ENCODE data around the gene MTFMT.

MTFMT gene

GRCh38 chr15:65059931-65060596, 30.6 kb upstream of the MTFMT start:
- peaks cover 5% of the 10 kb centered on the region for H3K4me1 ChIP-seq (ENCODE audit: insufficient read depth, insufficient read length)
- TF ChIP-seq YY1 (IDR thresholded peaks at IDR 0.05; ENCODE audit: insufficient read depth, insufficient read length) (no peak), ZNF274 (IDR thresholded peaks at IDR 0.05; ENCODE audit: low read depth, low read length) (no peak), SUZ12 (IDR thresholded peaks at IDR 0.05; ENCODE audit: extremely low read depth, insufficient read depth, insufficient read length) (no peak)

GRCh38 chr15:65059369-65059750, 29.9 kb upstream of the MTFMT start:
- TF ChIP-seq ZNF274 (IDR thresholded peaks at IDR 0.05; ENCODE audit: low read depth, low read length) (no peak), SUZ12 (IDR thresholded peaks at IDR 0.05; ENCODE audit: extremely low read depth, insufficient read depth, insufficient read length) (no peak), YY1 (IDR thresholded peaks at IDR 0.05; ENCODE audit: insufficient read depth, insufficient read length) (no peak)
- DNase-seq (ENCODE audit: low read depth, low spot score), result no peak
- Histone ChIP-seq H3K36me3 (ENCODE audit: insufficient read depth, insufficient read length, low read length) (peaks cover 87% of the 10 kb centered on the region), H3K27me3 (ENCODE audit: insufficient read depth, insufficient read length) (no peaks in the 10 kb centered on the region), H3K4me3 (ENCODE audit: insufficient read length, low read depth) (no peak overlapping the region), H3K9me3 (ENCODE audit: insufficient read depth, low read length) (no peaks in the 10 kb centered on the region), H3K4me1 (ENCODE audit: insufficient read depth, insufficient read length) (peaks cover 3% of the 10 kb centered on the region), H3K9ac (ENCODE audit: insufficient read length, low read depth) (no peak overlapping the region)

More at GRCh38 chr15:65059931-65060596, 30.6 kb upstream of the MTFMT start:
- H3K27me3 ChIP-seq (ENCODE audit: insufficient read depth, insufficient read length), result no peaks in the 10 kb centered on the region
- no peak overlapping the region for H3K9ac ChIP-seq (ENCODE audit: insufficient read length, low read depth)
- no peak for DNase-seq (ENCODE audit: low read depth, low spot score)
- H3K36me3 ChIP-seq (ENCODE audit: insufficient read depth, insufficient read length, low read length), result peaks cover 85% of the 10 kb centered on the region
- H3K4me3 ChIP-seq (ENCODE audit: insufficient read length, low read depth), result no peak overlapping the region
- no peaks in the 10 kb centered on the region for H3K9me3 ChIP-seq (ENCODE audit: insufficient read depth, low read length)

GRCh38 chr15:65058394-65059368, 29.2 kb upstream of the MTFMT start:
- Histone ChIP-seq H3K27me3 (ENCODE audit: insufficient read depth, insufficient read length) (no peaks in the 10 kb centered on the region), H3K36me3 (ENCODE audit: insufficient read depth, insufficient read length, low read length) (peaks cover 87% of the 10 kb centered on the region), H3K4me1 (ENCODE audit: insufficient read depth, insufficient read length) (peaks cover 3% of the 10 kb centered on the region), H3K9me3 (ENCODE audit: insufficient read depth, low read length) (no peaks in the 10 kb centered on the region), H3K4me3 (ENCODE audit: insufficient read length, low read depth) (no peak overlapping the region), H3K9ac (ENCODE audit: insufficient read length, low read depth) (no peak overlapping the region)
- no peak for DNase-seq (ENCODE audit: low read depth, low spot score)
- TF ChIP-seq SUZ12 (IDR thresholded peaks at IDR 0.05; ENCODE audit: extremely low read depth, insufficient read depth, insufficient read length) (no peak), YY1 (IDR thresholded peaks at IDR 0.05; ENCODE audit: insufficient read depth, insufficient read length) (no peak), ZNF274 (IDR thresholded peaks at IDR 0.05; ENCODE audit: low read depth, low read length) (no peak)

- TF ChIP-seq SUZ12 (IDR thresholded peaks at IDR 0.05; ENCODE audit: extremely low read depth, insufficient read depth, insufficient read length), result no peak
- TF ChIP-seq ZNF274 (IDR thresholded peaks at IDR 0.05; ENCODE audit: low read depth, low read length), result no peak
- TF ChIP-seq YY1 (IDR thresholded peaks at IDR 0.05; ENCODE audit: insufficient read depth, insufficient read length), result no peak
- no peaks in the 10 kb centered on the region for H3K27me3 ChIP-seq (ENCODE audit: insufficient read depth, insufficient read length)
- H3K9me3 ChIP-seq (ENCODE audit: insufficient read depth, low read length), result no peaks in the 10 kb centered on the region
- H3K9ac ChIP-seq (ENCODE audit: insufficient read length, low read depth), result no peak overlapping the region
- H3K4me1 ChIP-seq (ENCODE audit: insufficient read depth, insufficient read length), result peaks cover 3% of the 10 kb centered on the region
- DNase-seq (ENCODE audit: low read depth, low spot score), result no peak
- H3K36me3 ChIP-seq (ENCODE audit: insufficient read depth, insufficient read length, low read length), result peaks cover 87% of the 10 kb centered on the region
- no peak overlapping the region for H3K4me3 ChIP-seq (ENCODE audit: insufficient read length, low read depth)
These were observed 28.1 kb upstream of the MTFMT start for GRCh38 chr15:65057549-65057940.

- no peaks in the 10 kb centered on the region for H3K27me3 ChIP-seq (ENCODE audit: insufficient read depth, insufficient read length)
- no peak overlapping the region for H3K4me3 ChIP-seq (ENCODE audit: insufficient read length, low read depth)
- no peak overlapping the region for H3K9ac ChIP-seq (ENCODE audit: insufficient read length, low read depth)
- H3K9me3 ChIP-seq (ENCODE audit: insufficient read depth, low read length), result no peaks in the 10 kb centered on the region
- TF ChIP-seq ZNF274 (IDR thresholded peaks at IDR 0.05; ENCODE audit: low read depth, low read length) (no peak), YY1 (IDR thresholded peaks at IDR 0.05; ENCODE audit: insufficient read depth, insufficient read length) (no peak)
- no peak for DNase-seq (ENCODE audit: low read depth, low spot score)
- H3K36me3 ChIP-seq (ENCODE audit: insufficient read depth, insufficient read length, low read length), result peaks cover 87% of the 10 kb centered on the region
- H3K4me1 ChIP-seq (ENCODE audit: insufficient read depth, insufficient read length), result peaks cover 3% of the 10 kb centered on the region
These were observed 27.6 kb upstream of the MTFMT start for GRCh38 chr15:65056868-65057548.

- Histone ChIP-seq H3K36me3 (ENCODE audit: insufficient read depth, insufficient read length, low read length) (peaks cover 91% of the 10 kb centered on the region), H3K4me3 (ENCODE audit: insufficient read length, low read depth) (no peak overlapping the region), H3K9ac (ENCODE audit: insufficient read length, low read depth) (no peak overlapping the region), H3K4me1 (ENCODE audit: insufficient read depth, insufficient read length) (peaks cover 3% of the 10 kb centered on the region), H3K27me3 (ENCODE audit: insufficient read depth, insufficient read length) (no peaks in the 10 kb centered on the region), H3K9me3 (ENCODE audit: insufficient read depth, low read length) (no peaks in the 10 kb centered on the region)
- DNase-seq (ENCODE audit: low read depth, low spot score), result no peak
- TF ChIP-seq SUZ12 (IDR thresholded peaks at IDR 0.05; ENCODE audit: extremely low read depth, insufficient read depth, insufficient read length) (no peak), YY1 (IDR thresholded peaks at IDR 0.05; ENCODE audit: insufficient read depth, insufficient read length) (no peak), ZNF274 (IDR thresholded peaks at IDR 0.05; ENCODE audit: low read depth, low read length) (no peak)
These were observed 26.7 kb upstream of the MTFMT start for GRCh38 chr15:65056106-65056505.

Data from NT2/D1 (cell line).